Common myeloid progenitor, CD34-positive (primary cell): Measurements from ENCODE around the gene SLC7A4.

Experiments used
- CTCF ChIA-PET: fragments of 350-600 bp; sonication (Branson Sonifier 250); formaldehyde crosslinking; loops from one replicate; lab custom pipeline; 2021; ENCODE audit warnings: antibody characterized with exemption; lab: Charles Lee
- POLR2A ChIA-PET: fragments of 350-600 bp; sonication (Branson Sonifier 250); formaldehyde crosslinking; loops from one replicate; lab custom pipeline; 2021; ENCODE audit warnings: antibody characterized with exemption; lab: Charles Lee
- DNase-seq, 3 donors: peaks; one replicate each; pipeline versions ENCODE4 v3.0.0 to v3.0.0-alpha.2; 2013
- H3K27ac ChIP-seq, 2 experiments: 1 replicate in 1 of 2; 2 replicates in 1 of 2; pipeline ENCODE4 v1.7.0; 2013; ENCODE audit warnings: inconsistent platforms in 2 of 2, low read length in 2 of 2, mild to moderate bottlenecking in 2 of 2, low read depth in 1 of 2, moderate library complexity in 1 of 2; ENCODE audit not compliant: severe bottlenecking in 2 of 2, insufficient read depth in 1 of 2, poor library complexity in 1 of 2
- H3K27me3 ChIP-seq, 5 experiments: replicated peaks in 2 of 5; 1 replicate in 3 of 5; 2 replicates in 2 of 5; pipeline versions ENCODE4 v1.6.1 to v1.7.0; 2013; ENCODE audit warnings: low read length in 4 of 5, mild to moderate bottlenecking in 2 of 5, moderate library complexity in 2 of 5, inconsistent platforms in 1 of 5; ENCODE audit not compliant: insufficient read depth in 5 of 5, control insufficient read depth in 4 of 5
- H3K36me3 ChIP-seq, 4 experiments: 1 replicate in 2 of 4; 2 replicates in 2 of 4; pipeline versions ENCODE4 v1.6.1 to v1.7.0; 2013; ENCODE audit warnings: low read length in 3 of 4, control low read depth in 1 of 4, mild to moderate bottlenecking in 1 of 4; ENCODE audit not compliant: control insufficient read depth in 4 of 4, insufficient read depth in 4 of 4
- H3K4me1 ChIP-seq, 4 experiments: 1 replicate in 3 of 4; 2 replicates in 1 of 4; pipeline versions ENCODE4 v1.6.1 to v1.7.1; 2013; ENCODE audit warnings: low read length in 3 of 4, mild to moderate bottlenecking in 3 of 4, control low read depth in 1 of 4, inconsistent platforms in 1 of 4, moderate library complexity in 1 of 4; ENCODE audit not compliant: control insufficient read depth in 4 of 4, insufficient read depth in 4 of 4; ENCODE audit errors: control extremely low read depth in 1 of 4
- H3K4me3 ChIP-seq, 7 experiments: 1 replicate in 4 of 7; 2 replicates in 3 of 7; pipeline versions ENCODE4 v1.5.1 to v1.7.0; 2013; ENCODE audit warnings: mild to moderate bottlenecking in 7 of 7, low read length in 6 of 7, moderate library complexity in 6 of 7, inconsistent platforms in 2 of 7, low read depth in 2 of 7, control low read depth in 1 of 7; ENCODE audit not compliant: insufficient read depth in 4 of 7, control insufficient read depth in 1 of 7; ENCODE audit errors: extremely low read depth in 1 of 7
- H3K9me3 ChIP-seq, 5 experiments: 1 replicate in 4 of 5; 2 replicates in 1 of 5; pipeline versions ENCODE4 v1.6.1 to v1.7.1; 2013; ENCODE audit warnings: low read length in 4 of 5, mild to moderate bottlenecking in 2 of 5, inconsistent platforms in 1 of 5, low read depth in 1 of 5, moderate library complexity in 1 of 5; ENCODE audit not compliant: control insufficient read depth in 4 of 5, insufficient read depth in 2 of 5; ENCODE audit errors: control extremely low read depth in 1 of 5
- WGBS: methylation state at CpG from one replicate; pipeline ENCODE4 v1.1.5; 2013; ENCODE audit not compliant: insufficient coverage; 5-methylcytosine and 5-hydroxymethylcytosine counted together

The SLC7A4 gene

GRCh38 chr22:21025763-21026755 is 6.3 kb downstream of the SLC7A4 start:
- 96% methylated on average over 24 of the region's 27 CpGs for WGBS
- Histone ChIP-seq H3K9me3 (no peaks in the 10 kb centered on the region), H3K4me1 (peaks cover 0 to 4% (median 0%) of the 10 kb centered on the region in 4 experiments), H3K4me3 (no peak overlapping the region), H3K27ac (no peak overlapping the region), H3K36me3 (no peaks in the 10 kb centered on the region), H3K27me3 (peaks cover 0 to 7% (median 4%) of the 10 kb centered on the region in 5 experiments)
- ChIA-PET POLR2A (interaction anchor here (1.2 kb wide), 1 partner anchor 31 kb away, joined by 5 read pairs; no protein-coding TSS in a partner anchor), CTCF (interaction anchor here (1.0 to 1.3 kb wide), 2 partner anchors 140 to 222 kb away, joined by 3 read pairs; no protein-coding TSS in a partner anchor)
- DNase-seq: no peak

DNA sequence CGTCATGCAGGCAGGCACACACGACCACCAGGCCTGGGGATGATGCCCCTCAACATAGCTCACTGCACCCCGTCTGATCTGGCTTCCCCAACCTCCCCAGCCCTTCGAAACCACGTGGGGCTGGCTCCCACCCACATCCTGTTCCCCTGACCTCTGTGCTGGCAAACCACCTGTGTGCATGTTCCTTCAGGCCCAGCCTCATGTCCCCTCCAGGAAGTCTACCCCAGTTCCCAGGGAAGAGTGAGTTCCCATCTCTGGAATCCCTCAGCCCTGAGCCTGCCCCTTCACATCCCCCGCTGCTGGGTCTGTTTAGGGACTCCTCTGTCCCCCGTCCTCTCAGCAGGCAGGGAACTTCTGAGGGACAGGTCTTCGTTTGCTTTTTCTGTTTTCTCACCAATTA is 7.1 kb downstream of the SLC7A4 start:
- H3K9me3 ChIP-seq: no peaks in the 10 kb centered on the region
- peaks cover 0 to 3% (median 0%) of the 10 kb centered on the region in 5 experiments for H3K27me3 ChIP-seq
- H3K4me3 ChIP-seq: no peak overlapping the region
- peaks cover 0 to 4% (median 0%) of the 10 kb centered on the region in 4 experiments for H3K4me1 ChIP-seq
- no peaks in the 10 kb centered on the region for H3K36me3 ChIP-seq
- 38% methylated on average over 5 of the region's 8 CpGs for WGBS
- H3K27ac ChIP-seq: no peak overlapping the region
- DNase-seq: no peak
- ChIA-PET POLR2A (interaction anchor here (1.2 kb wide), 1 partner anchor 31 kb away, joined by 5 read pairs; no protein-coding TSS in a partner anchor), CTCF (interaction anchor here (1.3 kb wide), 1 partner anchor 140 kb away, joined by 3 read pairs; no protein-coding TSS in a partner anchor)

- ChIA-PET POLR2A (no interaction called here), CTCF (interaction anchor here (1.0 kb wide), 1 partner anchor 21 kb away, joined by 3 read pairs; no protein-coding TSS in a partner anchor)
- no peak for DNase-seq
- peaks cover 0 to 4% (median 0%) of the 10 kb centered on the region in 4 experiments for H3K4me1 ChIP-seq
- H3K36me3 ChIP-seq: no peaks in the 10 kb centered on the region
- no peaks in the 10 kb centered on the region for H3K9me3 ChIP-seq
- H3K27ac ChIP-seq: no peak overlapping the region
- peaks cover 0 to 5% (median 0%) of the 10 kb centered on the region in 5 experiments for H3K27me3 ChIP-seq
- WGBS: 93% methylated on average over 13 of the region's 13 CpGs
- no peak overlapping the region for H3K4me3 ChIP-seq
These were observed 9.3 kb downstream of the SLC7A4 start for GRCh38 chr22:21022955-21023614.

DNA sequence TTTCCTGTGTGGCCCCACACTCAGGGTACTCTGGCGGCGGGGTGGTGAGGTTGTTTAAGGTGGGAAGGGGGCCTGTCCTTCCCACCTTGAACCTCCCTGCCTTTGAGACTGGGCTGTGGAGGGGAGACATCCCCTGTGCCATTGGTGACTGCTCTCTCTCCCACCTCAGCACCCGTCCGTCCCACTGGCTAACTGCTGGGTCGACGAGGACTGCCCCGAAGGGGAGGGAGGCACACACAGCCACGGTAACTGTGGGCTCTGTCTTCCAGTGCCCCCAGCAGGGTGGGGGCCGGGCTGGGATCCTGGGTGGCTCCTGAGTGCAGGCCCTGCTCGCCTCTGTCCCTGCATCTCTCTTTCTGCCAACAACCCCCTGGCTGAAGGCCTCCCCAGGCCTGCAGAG is 9.9 kb downstream of the SLC7A4 start:
- ChIA-PET POLR2A (no interaction called here), CTCF (interaction anchor here (0.6 kb wide), 2 partner anchors 20 to 83 kb away, joined by 3 read pairs; no protein-coding TSS in a partner anchor)
- DNase-seq: no peak
- WGBS: 94% methylated on average over 8 of the region's 10 CpGs
- H3K27me3 ChIP-seq: peaks cover 0 to 5% (median 0%) of the 10 kb centered on the region in 5 experiments
- peaks cover 0 to 4% (median 0%) of the 10 kb centered on the region in 4 experiments for H3K4me1 ChIP-seq
- no peaks in the 10 kb centered on the region for H3K9me3 ChIP-seq
- H3K27ac ChIP-seq: no peak overlapping the region
- no peak overlapping the region for H3K4me3 ChIP-seq
- H3K36me3 ChIP-seq: no peaks in the 10 kb centered on the region

GRCh38 chr22:21020802-21021429 is 11.4 kb downstream of the SLC7A4 start:
- Histone ChIP-seq H3K27me3 (peaks cover 0 to 5% (median 0%) of the 10 kb centered on the region in 5 experiments), H3K4me1 (peaks cover 0 to 4% (median 0%) of the 10 kb centered on the region in 4 experiments), H3K9me3 (no peaks in the 10 kb centered on the region), H3K4me3 (no peak overlapping the region), H3K36me3 (no peaks in the 10 kb centered on the region), H3K27ac (no peak overlapping the region)
- WGBS: 59% methylated on average over 6 of the region's 7 CpGs
- DNase-seq: peak; percentile 39 to 72 (median 64)
- ChIA-PET POLR2A (interaction anchor here (0.6 kb wide), 1 partner anchor 33 kb away, joined by 3 read pairs; no protein-coding TSS in a partner anchor), CTCF (interaction anchor here (0.9 to 1.8 kb wide), 7 partner anchors 9 to 87 kb away, joined by 3 to 8 read pairs (median 4); no protein-coding TSS in a partner anchor)

- H3K4me1 ChIP-seq: peaks cover 0 to 21% (median 17%) of the 10 kb centered on the region in 4 experiments
- no peak overlapping the region for H3K4me3 ChIP-seq
- no peak overlapping the region for H3K27ac ChIP-seq
- no peak for DNase-seq
- CTCF ChIA-PET: no interaction called here
- H3K36me3 ChIP-seq: no peaks in the 10 kb centered on the region
- WGBS: 100% methylated on average over 2 of the region's 4 CpGs
- peaks cover 0 to 5% (median 0%) of the 10 kb centered on the region in 5 experiments for H3K27me3 ChIP-seq
- H3K9me3 ChIP-seq: no peaks in the 10 kb centered on the region
- POLR2A ChIA-PET: no interaction called here
These were observed 14.0 kb downstream of the SLC7A4 start for GRCh38 chr22:21018314-21018713.
